Activated T-cell treated with anti-CD3 and anti-CD28 coated beads, Interleukin-2, amount 50 U/mL, for 48 hours (primary cell): ENCODE data around the gene TCERG1.

ENCODE experiments used
- DNase-seq, 2 experiments: peaks; one replicate each; pipeline ENCODE4 v3.0.0-alpha.2; 2020

TCERG1 gene

GRCh38 chr5:146458894-146459293 is 11.8 kb downstream of the TCERG1 start:
- DNase-seq, result no peak

- DNase-seq, result no peak
Measured at GRCh38 chr5:146461319-146461718, 14.2 kb downstream of the TCERG1 start.

- no peak for DNase-seq
Measured at GRCh38 chr5:146463446-146463845, 16.3 kb downstream of the TCERG1 start.

- no peak for DNase-seq
Measured at GRCh38 chr5:146466521-146467349, 19.6 kb downstream of the TCERG1 start.

GRCh38 chr5:146467760-146468159 is 20.6 kb downstream of the TCERG1 start:
- DNase-seq, result no peak

GRCh38 chr5:146474065-146474464 is 26.9 kb downstream of the TCERG1 start:
- no peak for DNase-seq

GRCh38 chr5:146475190-146475780 is 28.2 kb downstream of the TCERG1 start:
- DNase-seq, result no peak

- no peak for DNase-seq
Measured at GRCh38 chr5:146475906-146476305, 28.8 kb downstream of the TCERG1 start.

- DNase-seq, result no peak
Measured at GRCh38 chr5:146482775-146483174, 35.6 kb downstream of the TCERG1 start.

GRCh38 chr5:146484714-146485391 is 37.7 kb downstream of the TCERG1 start:
- no peak for DNase-seq

GRCh38 chr5:146490089-146490843 is 43.1 kb downstream of the TCERG1 start:
- DNase-seq, result no peak

GRCh38 chr5:146494656-146495055 is 47.5 kb downstream of the TCERG1 start:
- no peak for DNase-seq

GRCh38 chr5:146499680-146500079 is 52.5 kb downstream of the TCERG1 start:
- no peak for DNase-seq

GRCh38 chr5:146507428-146507827 is 60.3 kb downstream of the TCERG1 start:
- DNase-seq, result no peak

GRCh38 chr5:146510559-146511125 is 63.5 kb downstream of the TCERG1 start:
- DNase-seq, result no peak

- no peak for DNase-seq
Measured at GRCh38 chr5:146513462-146513861, 66.3 kb downstream of the TCERG1 start.

GRCh38 chr5:146514575-146514974 is 67.4 kb downstream of the TCERG1 start:
- DNase-seq, result no peak

- no peak for DNase-seq
Measured at GRCh38 chr5:146515473-146516150, 68.5 kb downstream of the TCERG1 start.

- no peak for DNase-seq
Measured at GRCh38 chr5:146516151-146516475, 69.0 kb downstream of the TCERG1 start, which contains the start of gene GPR151. TSS of gene GPR151 (minus strand) at chr5:146516190. CDS start at chr5:146516113, 77 bp downstream.

- no peak for DNase-seq
Measured at GRCh38 chr5:146519554-146519953, 72.4 kb downstream of the TCERG1 start.

GRCh38 chr5:146520731-146521130 is 73.6 kb downstream of the TCERG1 start:
- no peak for DNase-seq

GRCh38 chr5:146521403-146522106 is 74.4 kb downstream of the TCERG1 start:
- no peak for DNase-seq
